Measurements from ENCODE around the gene DSCAML1. TPM values are rescaled to one million over a fixed set of nuclear protein-coding genes. Genes with fewer than 3 reads are reported as not detected.

Gene DSCAML1
- total RNA-seq, 1 donor: not detected

- TF ChIP-seq CTCF (IDR thresholded peaks at IDR 0.05; ENCODE audit: insufficient read depth, low read depth, low read length): no peak
- no peak overlapping the region for H3K4me3 ChIP-seq (ENCODE audit: low read depth, low read length)
- DNase-seq (ENCODE audit: low read depth): no peak
Observed at GRCh38 chr11:117481885-117482284, 315.1 kb downstream of the DSCAML1 start.

DNA sequence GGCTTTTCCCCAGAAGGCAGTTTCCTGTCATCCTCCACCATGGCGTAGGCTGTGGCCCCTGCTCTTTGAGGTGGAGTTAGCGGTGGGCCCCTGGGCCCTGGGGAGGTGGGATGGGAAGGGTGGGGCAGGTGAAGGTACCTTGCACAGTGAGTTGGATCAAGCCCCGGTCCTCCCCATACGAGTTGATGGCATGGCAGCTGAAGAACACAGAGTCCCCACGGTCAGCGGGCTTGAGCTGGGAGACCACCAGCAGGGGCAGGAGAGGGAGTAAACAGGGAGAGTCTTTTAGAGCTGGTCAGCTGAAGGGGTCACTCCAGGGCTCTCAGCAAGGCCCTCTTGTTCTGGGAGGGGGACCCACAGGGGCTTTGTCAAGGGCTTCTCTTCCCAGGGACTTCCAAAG lies 316.0 kb downstream of the DSCAML1 start:
- no peak for TF ChIP-seq CTCF (IDR thresholded peaks at IDR 0.05; ENCODE audit: insufficient read depth, low read depth, low read length)
- no peak for DNase-seq (ENCODE audit: low read depth)

GRCh38 chr11:117480221-117480620 lies 316.8 kb downstream of the DSCAML1 start:
- no peak for DNase-seq (ENCODE audit: low read depth)
- H3K4me3 ChIP-seq (ENCODE audit: low read depth, low read length): no peak overlapping the region
- no peak for TF ChIP-seq CTCF (IDR thresholded peaks at IDR 0.05; ENCODE audit: insufficient read depth, low read depth, low read length)

More for the DNA sequence above, 316.0 kb downstream of the DSCAML1 start:
- H3K4me3 ChIP-seq (ENCODE audit: low read depth, low read length): no peak overlapping the region

DNA sequence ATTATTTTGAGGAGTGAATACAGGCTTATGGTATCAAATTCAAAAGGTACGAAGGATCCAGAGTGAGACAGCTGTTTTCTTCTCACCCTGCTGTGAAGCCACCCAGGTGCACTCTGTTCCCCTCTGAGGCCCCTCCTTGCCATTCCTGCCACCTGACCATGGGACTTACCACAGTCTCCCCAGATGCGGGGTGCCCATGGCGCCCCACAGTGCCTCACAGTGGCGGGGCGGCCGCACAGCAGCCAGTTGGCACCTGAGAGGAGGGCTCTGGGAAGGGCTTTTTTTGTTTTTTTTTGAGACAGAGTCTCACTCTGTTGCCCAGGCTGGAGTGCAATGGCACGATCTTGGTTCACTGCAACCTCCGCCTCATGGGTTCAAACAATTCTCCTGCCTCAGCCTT lies 317.6 kb downstream of the DSCAML1 start:
- H3K4me3 ChIP-seq (ENCODE audit: low read depth, low read length): no peak overlapping the region
- no peak for DNase-seq (ENCODE audit: low read depth)
- no peak for TF ChIP-seq CTCF (IDR thresholded peaks at IDR 0.05; ENCODE audit: insufficient read depth, low read depth, low read length)

DNA sequence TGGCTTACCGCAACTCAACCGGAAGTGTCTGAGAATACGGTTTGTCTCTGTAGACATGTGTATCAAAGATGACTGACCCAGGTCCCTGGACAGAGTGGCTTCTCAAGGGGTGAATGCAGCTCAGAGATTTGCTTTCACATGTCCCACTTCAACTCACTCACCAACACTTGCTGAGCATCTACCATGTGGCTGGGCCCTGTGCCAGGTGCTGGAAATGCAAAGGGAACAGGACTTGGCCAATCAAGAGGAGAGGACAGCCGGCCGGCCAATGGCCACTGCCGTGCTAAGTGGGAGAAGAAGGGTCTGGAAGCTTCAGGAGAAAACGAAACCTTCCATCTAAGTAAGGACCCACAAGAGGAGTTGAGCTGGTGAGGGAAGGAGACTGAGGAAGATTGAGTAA lies 318.1 kb downstream of the DSCAML1 start:
- TF ChIP-seq CTCF (IDR thresholded peaks at IDR 0.05; ENCODE audit: insufficient read depth, low read depth, low read length): no peak
- no peak overlapping the region for H3K4me3 ChIP-seq (ENCODE audit: low read depth, low read length)
- DNase-seq (ENCODE audit: low read depth): no peak

- H3K4me3 ChIP-seq (ENCODE audit: low read depth, low read length): no peak overlapping the region
- no peak for DNase-seq (ENCODE audit: low read depth)
- no peak for TF ChIP-seq CTCF (IDR thresholded peaks at IDR 0.05; ENCODE audit: insufficient read depth, low read depth, low read length)
Observed at GRCh38 chr11:117478126-117478860, 318.7 kb downstream of the DSCAML1 start.

- no peak for DNase-seq (ENCODE audit: low read depth)
- TF ChIP-seq CTCF (IDR thresholded peaks at IDR 0.05; ENCODE audit: insufficient read depth, low read depth, low read length): no peak
- no peak overlapping the region for H3K4me3 ChIP-seq (ENCODE audit: low read depth, low read length)
Observed at GRCh38 chr11:117477721-117478120, 319.3 kb downstream of the DSCAML1 start.
